WERI-Rb-1 (cell line): ENCODE data around the gene TMEM237.

Experiments
- DNase-seq: peaks from one replicate; pipeline ENCODE4 v3.0.0-alpha.2; 2020
- H3K27ac ChIP-seq: fragments of 250-450 bp; sonication (Bioruptor Pico); 2 replicates; pipeline ENCODE4 v1.5.1; 2020; ENCODE audit warnings: mild to moderate bottlenecking, moderate library complexity
- H3K27me3 ChIP-seq: fragments of 250-450 bp; sonication (Bioruptor Pico); 2 replicates; pipeline ENCODE4 v1.5.1; 2021; ENCODE audit warnings: mild to moderate bottlenecking, low read depth, moderate library complexity; ENCODE audit not compliant: insufficient read depth, severe bottlenecking
- H3K36me3 ChIP-seq: fragments of 250-450 bp; sonication (Bioruptor Pico); 2 replicates; pipeline ENCODE4 v1.5.1; 2020; ENCODE audit warnings: mild to moderate bottlenecking, moderate library complexity
- H3K4me3 ChIP-seq: 2 replicates; pipeline ENCODE4 v1.5.1; 2011; ENCODE audit warnings: low read depth, mild to moderate bottlenecking, control low read depth, low read length
- H3K9me3 ChIP-seq: fragments of 250-450 bp; sonication (Bioruptor Pico); 2 replicates; pipeline ENCODE4 v1.5.1; 2021; ENCODE audit warnings: mild to moderate bottlenecking, moderate library complexity; ENCODE audit not compliant: severe bottlenecking
- TF ChIP-seq, protein P1 (sequence below): IDR thresholded peaks from 2 replicates; pipeline ENCODE4 v1.5.1; 2011; ENCODE audit warnings: low read depth, mild to moderate bottlenecking, control low read depth, inconsistent platforms, low read length

The TMEM237 gene

DNA sequence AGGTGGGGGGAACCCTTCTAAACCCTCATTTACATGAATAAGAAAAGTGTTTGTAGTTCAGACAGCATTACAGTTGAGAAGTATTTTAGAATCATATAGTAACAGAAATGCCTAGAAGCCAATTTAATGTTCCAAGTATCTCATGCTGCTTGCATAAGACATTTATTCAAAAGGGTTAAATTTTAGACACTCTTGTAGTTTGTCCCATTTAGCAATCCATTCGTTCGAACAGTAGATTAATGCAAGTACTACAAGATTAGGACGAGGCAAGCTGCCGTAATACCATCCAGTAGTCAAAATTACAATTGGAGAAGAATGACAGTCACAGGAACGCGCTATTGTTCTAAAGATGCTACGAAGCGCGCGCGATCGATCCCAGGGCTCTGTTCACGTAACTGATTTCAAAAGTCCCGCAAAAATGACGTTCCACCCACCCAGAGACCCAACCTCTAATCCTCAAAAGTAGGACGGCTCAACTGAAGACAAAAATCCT, 1.2 kb downstream of the TMEM237 start:
- Histone ChIP-seq H3K4me3 (peak overlapping the region; percentile 99), H3K27ac (peak overlapping the region; percentile 89), H3K9me3 (no peaks in the 10 kb centered on the region), H3K36me3 (peaks cover 25% of the 10 kb centered on the region), H3K27me3 (no peaks in the 10 kb centered on the region)
- TF ChIP-seq, protein P1, sequence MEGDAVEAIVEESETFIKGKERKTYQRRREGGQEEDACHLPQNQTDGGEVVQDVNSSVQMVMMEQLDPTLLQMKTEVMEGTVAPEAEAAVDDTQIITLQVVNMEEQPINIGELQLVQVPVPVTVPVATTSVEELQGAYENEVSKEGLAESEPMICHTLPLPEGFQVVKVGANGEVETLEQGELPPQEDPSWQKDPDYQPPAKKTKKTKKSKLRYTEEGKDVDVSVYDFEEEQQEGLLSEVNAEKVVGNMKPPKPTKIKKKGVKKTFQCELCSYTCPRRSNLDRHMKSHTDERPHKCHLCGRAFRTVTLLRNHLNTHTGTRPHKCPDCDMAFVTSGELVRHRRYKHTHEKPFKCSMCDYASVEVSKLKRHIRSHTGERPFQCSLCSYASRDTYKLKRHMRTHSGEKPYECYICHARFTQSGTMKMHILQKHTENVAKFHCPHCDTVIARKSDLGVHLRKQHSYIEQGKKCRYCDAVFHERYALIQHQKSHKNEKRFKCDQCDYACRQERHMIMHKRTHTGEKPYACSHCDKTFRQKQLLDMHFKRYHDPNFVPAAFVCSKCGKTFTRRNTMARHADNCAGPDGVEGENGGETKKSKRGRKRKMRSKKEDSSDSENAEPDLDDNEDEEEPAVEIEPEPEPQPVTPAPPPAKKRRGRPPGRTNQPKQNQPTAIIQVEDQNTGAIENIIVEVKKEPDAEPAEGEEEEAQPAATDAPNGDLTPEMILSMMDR = no peak
- no peak for DNase-seq

DNA sequence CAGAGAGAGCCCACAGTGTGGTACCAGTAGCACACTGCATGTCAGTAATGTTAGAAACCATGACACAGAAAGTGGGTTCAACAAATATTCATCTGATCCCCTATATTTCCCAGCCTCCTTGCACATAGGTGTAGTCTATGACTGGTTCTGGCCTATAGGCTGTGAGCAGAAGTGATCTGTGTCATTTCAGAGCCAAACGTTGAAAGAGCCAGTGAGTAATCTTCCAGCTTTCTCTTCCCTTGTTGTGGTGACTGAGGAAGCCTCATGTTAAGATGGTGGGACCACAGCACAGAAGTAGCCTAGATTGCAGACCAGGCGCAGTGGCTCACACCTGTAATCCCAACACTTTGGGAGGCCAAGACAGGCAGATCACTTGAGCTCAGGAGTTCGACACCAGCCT, 4.1 kb downstream of the TMEM237 start:
- Histone ChIP-seq H3K36me3 (peaks cover 53% of the 10 kb centered on the region), H3K27ac (no peak overlapping the region), H3K27me3 (no peaks in the 10 kb centered on the region), H3K9me3 (no peaks in the 10 kb centered on the region), H3K4me3 (no peak overlapping the region)
- no peak for DNase-seq
- TF ChIP-seq, protein P1 = no peak

DNA sequence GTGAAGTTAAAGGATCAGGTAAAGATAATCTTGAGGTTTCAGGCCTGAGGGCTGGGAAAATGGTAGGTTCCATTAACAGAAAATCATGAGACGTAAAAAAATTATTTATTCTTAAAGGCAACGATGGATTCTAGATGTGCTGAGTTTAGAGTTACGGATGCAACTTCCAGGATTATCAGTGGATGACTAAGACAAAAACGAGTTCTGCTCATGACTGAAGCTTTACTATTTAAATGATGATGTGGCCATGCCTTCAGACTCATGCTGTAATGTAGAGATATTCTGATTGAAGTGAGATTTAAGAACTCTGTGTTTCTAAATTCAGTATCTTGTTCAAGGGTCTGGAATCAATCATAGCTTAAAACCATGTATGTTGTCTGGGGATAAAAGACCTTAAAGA, 5.0 kb downstream of the TMEM237 start:
- Histone ChIP-seq H3K4me3 (no peak overlapping the region), H3K9me3 (no peaks in the 10 kb centered on the region), H3K36me3 (peaks cover 62% of the 10 kb centered on the region), H3K27ac (no peak overlapping the region), H3K27me3 (no peaks in the 10 kb centered on the region)
- no peak for DNase-seq
- TF ChIP-seq, protein P1 = no peak

DNA sequence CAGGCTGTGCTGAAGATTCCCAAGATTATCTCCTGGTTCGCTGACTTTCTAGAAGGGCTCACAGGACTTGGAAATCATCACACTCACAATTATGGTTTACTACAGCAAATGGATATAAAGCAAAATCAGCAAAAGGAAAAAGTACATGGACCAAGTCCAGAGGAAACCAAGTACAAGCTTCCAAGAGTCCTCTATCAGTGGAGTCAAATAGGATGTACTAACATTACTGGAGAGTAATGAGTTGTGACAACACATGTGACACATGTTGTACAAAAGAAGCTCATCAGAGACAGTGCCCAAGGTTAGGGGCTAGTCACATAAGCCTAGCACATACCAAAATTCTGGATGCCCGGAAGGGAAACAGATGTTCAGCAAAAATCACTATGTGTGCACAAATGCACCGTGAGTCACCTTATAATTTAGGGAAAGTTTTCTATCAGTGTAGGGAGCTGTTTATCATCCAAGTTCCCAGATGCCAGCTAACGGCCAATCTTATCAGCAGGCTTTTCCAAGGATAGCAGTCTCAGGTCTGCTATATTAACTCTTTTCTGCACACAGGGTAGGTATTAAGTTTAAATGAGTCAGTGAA, 9.5 kb downstream of the TMEM237 start:
- no peaks in the 10 kb centered on the region for H3K27me3 ChIP-seq
- no peaks in the 10 kb centered on the region for H3K9me3 ChIP-seq
- TF ChIP-seq, protein P1 = no peak
- no peak overlapping the region for H3K27ac ChIP-seq
- no peak overlapping the region for H3K4me3 ChIP-seq
- peaks cover 92% of the 10 kb centered on the region for H3K36me3 ChIP-seq
- DNase-seq = no peak

DNA sequence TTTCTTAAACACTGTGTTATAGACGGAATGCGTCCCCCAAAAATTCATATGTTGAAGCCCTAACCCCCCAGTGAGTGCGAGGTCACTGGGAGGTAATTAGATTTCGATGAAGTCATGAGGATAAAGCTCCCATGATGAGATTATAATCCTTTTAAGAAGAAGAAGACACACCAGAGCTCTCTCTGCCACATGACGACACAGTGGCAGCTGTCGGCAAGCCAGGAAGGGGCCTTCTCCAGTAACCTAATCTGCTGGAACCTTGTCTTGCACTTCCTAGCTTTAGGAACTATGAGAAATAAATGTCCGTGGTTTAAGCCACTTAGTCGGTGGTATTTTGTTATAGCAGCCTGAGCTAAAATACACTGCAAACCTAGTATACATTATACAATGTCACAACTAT, 12.3 kb downstream of the TMEM237 start:
- DNase-seq = peak; percentile 85

More for the DNA sequence above, 12.3 kb downstream of the TMEM237 start:
- Histone ChIP-seq H3K9me3 (no peaks in the 10 kb centered on the region), H3K27ac (peak overlapping the region; percentile 38), H3K27me3 (no peaks in the 10 kb centered on the region), H3K36me3 (peaks cover 88% of the 10 kb centered on the region), H3K4me3 (no peak overlapping the region)
- TF ChIP-seq, protein P1 = no peak
